HG02943 (cell line): Measurements from ENCODE around the gene WFIKKN1.

Experiments
- ATAC-seq: cut with Tn5 transposase; IDR thresholded peaks from one replicate; pipeline ENCODE4 v1.9.1; 2021; ENCODE audit warnings: mild to moderate bottlenecking, low read depth, moderate library complexity; ENCODE audit not compliant: unreplicated experiment

The WFIKKN1 gene

DNA sequence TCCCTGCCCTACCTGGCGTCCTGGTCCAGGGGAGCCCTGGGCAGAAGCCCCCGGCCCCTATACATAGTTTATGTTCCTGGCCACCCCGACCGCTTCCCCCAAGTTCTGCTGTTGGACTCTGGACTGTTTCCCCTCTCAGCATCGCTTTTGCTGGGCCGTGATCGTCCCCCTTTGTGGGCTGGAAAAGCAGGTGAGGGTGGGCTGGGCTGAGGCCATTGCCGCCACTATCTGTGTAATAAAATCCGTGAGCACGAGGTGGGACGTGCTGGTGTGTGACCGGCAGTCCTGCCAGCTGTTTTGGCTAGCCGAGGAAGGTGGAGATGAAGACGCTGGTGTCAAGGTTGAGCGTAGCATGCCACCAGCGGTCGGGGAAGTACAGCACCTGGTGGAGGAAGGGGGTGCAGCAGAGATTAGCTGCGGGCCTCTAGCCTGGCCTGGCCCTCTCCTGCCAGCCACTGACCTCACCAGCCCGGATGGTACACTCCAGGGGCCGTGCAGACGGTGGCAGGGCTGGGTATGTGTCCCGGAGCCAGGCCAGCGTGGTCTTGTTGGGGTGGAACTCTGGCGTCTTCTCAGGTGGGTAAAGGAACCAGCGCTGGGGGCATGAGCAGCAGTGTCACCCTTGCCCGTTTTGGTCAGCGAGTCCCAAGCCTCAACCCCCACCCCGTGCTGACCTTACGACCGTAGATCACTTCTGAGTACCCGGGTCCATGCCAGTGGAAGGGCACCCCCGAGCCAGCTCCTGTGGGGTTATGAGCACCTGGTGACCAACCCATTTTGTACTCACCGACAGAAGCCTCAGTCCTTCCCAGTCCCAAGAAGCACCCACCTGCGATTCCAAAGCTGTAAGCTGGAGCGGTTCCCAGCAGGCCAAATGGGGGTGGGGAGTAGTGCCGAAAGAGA, 52.0 kb downstream of the WFIKKN1 start:
- no peak for ATAC-seq

DNA sequence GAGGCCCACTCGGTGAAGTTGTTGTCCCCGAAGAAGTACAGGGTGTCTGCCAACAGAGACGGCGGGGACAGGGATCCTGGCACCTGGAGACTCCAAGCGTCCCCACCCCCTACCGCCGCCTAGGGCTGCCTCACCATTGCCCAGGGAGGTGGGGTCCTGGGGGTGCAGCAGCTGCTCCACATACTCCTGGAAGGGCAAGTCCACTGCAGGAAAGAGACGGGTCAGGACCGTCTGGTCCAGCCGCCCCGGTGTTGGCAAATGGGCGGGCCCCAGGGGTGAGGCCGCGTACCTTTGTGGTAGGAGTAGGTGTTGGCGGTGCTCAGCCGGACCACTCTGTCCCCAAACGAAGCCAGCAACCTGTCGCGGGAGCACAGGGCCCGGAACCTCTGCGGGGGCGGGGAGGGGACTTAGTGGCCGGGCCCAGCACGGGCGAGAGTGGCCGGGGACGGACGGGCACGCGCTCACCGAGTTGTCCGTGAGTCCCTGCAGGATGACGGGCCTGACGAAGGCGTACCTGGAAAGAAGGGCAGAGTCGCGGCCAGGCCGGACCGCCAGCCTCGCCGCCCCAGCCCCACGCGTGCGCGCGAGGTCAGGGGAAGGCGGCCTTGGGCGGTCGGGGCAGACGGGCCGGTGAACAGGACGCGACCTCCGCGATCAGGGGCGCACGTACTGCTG, 52.7 kb downstream of the WFIKKN1 start:
- ATAC-seq, result no peak
